Stimulated activated CD4-positive, alpha-beta T cell treated with anti-CD3 and anti-CD28 coated beads, Interleukin-1b, Interleukin-23, amount 100 ng/mL, for 48 hours (primary cell): ENCODE results near the gene SLC25A39.
"Not testable (repeated sequence)": the region's sequence is repeated elsewhere in the genome, so short reads cannot be mapped to it uniquely, and the experiment has no call there.

Experiments
- DNase-seq: peaks from one replicate; pipeline ENCODE4 v3.0.0-alpha.2; 2020

The SLC25A39 gene

DNA sequence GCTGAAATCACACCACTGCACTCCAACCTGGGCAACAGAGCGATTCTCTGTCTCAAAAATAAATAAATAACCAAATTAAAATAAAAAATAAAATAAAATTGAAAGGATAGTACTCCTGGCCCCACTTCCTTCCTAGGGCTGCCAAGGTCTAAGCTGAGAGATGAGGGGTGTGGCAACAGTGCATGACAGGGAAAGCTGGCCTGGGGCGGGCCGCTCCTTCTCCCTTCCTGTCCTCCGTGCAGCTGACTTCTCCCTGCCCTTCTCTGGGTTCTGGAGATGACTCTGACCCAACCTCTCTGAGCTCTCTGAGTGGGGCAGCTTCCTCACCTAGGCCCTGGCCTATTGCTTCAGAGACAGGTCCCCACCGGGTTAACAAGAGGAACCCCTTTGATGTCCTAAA, 8.7 kb upstream of the SLC25A39 start:
- no peak for DNase-seq

DNA sequence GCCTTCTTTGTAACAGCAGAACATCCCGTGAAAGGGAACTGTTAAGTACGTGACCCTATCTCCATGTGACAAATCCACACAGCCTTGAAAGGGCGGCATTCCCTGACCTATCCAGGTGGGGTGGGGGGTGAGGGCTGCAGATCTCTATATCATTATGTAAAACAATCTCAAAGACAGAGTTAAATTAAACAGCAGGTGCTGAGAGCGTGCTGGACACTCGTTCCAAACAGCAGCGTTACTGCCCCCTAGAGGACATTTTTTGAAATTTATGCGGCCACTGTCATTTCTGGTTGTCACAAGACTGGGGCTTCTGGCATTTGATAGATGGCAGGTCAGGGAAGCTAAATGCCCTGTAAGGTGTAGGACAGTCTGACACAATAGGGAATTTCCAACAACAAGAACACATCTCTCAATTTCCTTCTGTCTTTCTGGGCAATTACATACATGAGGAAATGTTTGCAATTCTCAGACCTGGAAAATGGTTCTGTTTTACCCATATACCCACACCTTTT, 6.7 kb upstream of the SLC25A39 start:
- peak; percentile 66 for DNase-seq

DNA sequence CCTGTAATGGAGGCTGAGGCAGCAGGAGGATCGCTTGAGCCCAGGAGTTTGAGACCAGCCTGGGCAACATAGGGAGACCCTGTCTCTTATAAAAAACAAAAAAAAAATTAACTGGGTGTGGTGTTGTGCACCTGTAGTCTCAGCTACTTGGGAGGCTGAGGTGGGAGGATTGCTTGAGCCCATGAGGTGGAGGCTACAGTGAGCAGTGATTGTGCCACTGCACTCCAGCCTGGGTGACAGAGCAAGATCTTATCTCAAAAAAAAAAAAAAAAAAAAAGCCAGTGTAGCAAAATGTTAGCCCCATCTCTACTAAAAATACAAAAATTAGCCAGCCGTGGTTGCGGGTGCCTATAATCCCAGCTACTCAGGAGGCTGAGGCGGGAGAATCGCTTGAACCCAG, 5.6 kb upstream of the SLC25A39 start:
- not testable (repeated sequence) for DNase-seq

DNA sequence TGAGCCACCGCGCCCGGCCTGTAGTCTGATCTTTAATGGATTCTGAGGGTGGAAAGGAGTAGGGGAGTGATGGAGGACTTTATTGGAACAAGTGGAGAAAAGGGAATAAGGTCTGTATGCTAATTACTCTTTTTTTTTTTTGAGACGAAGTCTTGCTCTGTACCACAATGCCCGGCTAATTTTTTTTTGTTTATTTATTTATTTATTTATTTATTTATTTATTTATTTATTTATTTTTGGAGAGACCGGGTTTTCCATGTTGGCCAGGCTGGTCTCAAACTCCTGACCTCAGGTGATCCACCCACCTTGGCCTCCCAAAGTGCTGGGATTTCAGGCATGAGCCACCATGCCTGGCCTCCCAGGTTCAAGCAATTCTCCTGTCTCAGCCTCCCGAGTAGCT, 4.9 kb upstream of the SLC25A39 start:
- not testable (repeated sequence) for DNase-seq

DNA sequence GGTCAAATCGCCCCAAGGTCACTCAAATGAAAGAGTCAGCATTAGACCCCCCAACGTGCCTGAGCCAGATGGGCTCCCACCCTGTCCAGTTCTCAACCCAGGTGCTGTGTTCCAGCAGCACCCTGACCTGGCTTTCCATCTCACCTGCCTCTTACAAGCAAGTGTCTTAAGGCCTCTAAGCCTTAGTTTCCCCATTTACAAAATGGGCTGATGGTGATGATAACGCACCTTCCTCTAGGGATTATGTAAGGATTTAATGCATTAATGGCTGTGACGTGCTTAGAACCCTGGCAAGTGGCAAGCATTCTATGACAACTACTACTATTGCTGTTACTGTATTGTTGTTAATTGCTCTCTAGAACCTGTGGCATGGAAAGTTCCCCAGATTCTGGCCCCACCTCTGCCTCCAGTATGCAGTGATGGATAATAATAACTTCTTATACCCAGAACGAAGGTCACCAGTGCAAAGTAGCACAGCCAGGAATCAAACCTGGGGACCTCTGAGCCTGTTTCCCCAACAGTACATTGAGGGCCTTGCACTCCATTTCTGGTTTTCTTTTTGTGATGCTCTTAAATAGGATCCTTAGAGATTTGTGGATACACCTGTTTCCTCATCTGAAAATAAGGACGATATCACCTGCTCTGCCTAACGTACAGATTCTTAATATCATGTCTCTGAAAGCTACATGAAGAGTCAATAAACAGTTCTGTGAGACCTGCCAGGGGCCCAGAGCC, 3.3 kb upstream of the SLC25A39 start:
- DNase-seq, result no peak

GRCh38 chr17:44326861-44327444, 2.3 kb upstream of the SLC25A39 start:
- peak; percentile 93 for DNase-seq

GRCh38 chr17:44324092-44324570, 492 bp downstream of the SLC25A39 start:
- no peak for DNase-seq

GRCh38 chr17:44323359-44324091, 1.1 kb downstream of the SLC25A39 start:
- DNase-seq, result no peak

- no peak for DNase-seq
Observed at GRCh38 chr17:44322236-44322895, 2.3 kb downstream of the SLC25A39 start.

GRCh38 chr17:44321246-44322120, 3.1 kb downstream of the SLC25A39 start:
- no peak for DNase-seq

- DNase-seq, result no peak
Observed at GRCh38 chr17:44320066-44320465, 4.6 kb downstream of the SLC25A39 start.

DNA sequence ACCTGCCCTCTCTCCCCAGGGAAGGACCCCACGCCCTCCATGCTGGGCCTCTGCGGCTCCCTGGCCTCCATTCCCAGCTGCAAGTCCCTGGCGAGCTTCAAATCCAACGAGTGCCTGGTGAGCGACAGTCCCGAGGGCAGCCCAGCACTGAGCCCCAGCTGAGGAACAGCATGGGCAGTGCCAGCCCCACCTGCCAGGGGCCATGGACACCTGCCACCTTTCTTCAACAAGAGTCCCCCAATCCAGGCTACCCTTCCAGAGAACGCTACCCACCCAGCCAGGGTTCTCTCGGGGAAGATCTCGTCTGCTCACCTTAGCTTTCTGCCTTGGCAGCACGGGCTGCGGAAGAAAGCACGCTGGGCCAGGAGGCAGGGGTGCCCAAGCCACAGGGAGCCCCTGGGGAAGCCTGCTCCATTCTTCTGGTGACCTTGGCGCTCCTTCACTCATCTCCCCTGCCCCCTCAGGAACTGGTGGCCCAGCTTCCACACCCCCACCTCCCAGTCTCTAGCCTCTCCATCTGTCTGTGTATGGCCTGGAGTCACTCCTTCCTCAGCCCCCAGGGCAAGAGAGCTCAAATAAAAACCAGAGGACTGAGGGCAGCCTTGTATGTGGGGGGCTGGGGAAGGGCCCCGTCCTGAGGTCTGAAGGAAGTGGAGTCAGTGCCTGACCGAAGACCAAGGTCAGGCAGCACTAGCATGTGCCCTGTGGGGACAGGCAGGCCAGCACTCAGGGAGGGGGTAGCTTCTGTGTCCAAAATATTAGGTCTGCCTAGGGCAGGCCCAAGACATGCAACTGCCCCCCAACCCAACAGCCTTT, 6.3 kb downstream of the SLC25A39 start:
- no peak for DNase-seq

GRCh38 chr17:44317545-44317944, 7.1 kb downstream of the SLC25A39 start:
- no peak for DNase-seq

DNA sequence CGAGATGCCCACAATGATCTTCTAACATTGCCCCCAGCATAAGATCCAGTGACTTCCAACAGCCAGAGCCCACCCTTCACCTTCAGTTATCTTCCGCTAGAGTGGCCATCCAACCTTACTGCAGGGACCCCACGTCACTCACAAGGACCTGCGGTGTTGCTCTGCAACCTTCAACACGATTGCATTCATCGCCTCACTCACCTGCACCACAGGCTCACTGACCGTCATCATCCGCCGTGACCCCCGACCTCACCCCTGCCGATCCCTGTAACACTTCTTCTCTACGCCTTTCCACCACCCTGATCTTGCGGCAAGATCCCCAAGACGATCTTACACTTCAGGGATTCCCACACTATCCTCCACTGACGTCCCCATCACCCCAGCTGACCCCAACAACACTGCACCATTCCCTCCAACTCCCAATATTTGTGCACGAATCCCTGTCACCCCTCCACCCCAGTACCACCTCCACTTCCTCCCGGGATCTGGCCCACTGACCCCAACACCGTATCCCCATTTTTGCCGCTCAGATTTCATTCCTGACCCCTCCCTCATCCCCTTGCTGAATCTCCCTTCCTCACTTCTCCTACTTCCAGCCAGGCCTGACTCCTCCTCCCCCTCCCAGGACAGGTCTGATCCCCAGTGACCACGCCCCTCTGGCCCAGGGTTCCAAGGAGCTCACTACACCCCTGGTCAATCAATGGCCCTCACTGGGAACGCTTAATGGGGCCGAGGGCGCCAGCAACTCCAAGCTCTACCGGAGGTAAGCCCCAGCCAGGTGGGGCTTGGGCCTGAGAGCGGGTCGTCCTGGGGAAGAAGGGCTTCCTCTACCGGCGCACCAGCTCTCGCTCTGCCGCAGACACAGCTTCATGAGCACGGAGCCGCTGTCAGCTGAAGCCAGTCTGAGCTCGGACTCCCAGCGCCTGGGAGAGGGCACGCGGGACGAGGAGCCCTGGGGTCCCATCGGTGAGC, 8.6 kb downstream of the SLC25A39 start:
- no peak for DNase-seq

- peak; percentile 55 for DNase-seq
Observed at GRCh38 chr17:44314869-44315661, 9.6 kb downstream of the SLC25A39 start.

GRCh38 chr17:44314524-44314868, 10.1 kb downstream of the SLC25A39 start:
- no peak for DNase-seq

DNA sequence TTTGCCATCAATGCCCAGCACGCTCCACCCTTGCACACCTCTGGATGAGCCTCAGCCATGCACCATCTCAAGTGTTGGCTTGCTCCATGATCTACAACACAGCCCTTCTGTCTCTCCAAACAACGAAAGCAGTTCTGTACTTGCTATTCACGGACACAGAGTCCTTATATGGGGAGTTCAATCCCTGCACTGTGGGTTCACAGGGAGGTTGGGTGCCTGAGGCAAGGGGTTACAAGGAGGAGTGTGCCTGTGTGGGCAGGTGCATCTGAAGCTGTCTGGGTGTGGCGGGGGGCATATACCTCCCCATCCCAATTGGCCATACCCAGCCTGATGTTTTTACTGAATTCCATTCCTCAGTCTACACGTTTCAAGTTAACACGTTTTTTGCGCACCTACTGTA, 10.6 kb downstream of the SLC25A39 start:
- DNase-seq, result no peak

GRCh38 chr17:44312396-44313104, 12.1 kb downstream of the SLC25A39 start:
- DNase-seq, result no peak
